IMR-90 (cell line): ENCODE data around the gene CT47C1. TPM values are rescaled to one million over a fixed set of nuclear protein-coding genes. Genes with fewer than 3 reads are reported as not detected.

ENCODE experiments used
- ATAC-seq: fragments of 200-7000 bp; cut with Tn5 transposase; 2 replicates; pipeline ENCODE4 v1.9.1; 2020; ENCODE audit warnings: low read depth, mild to moderate bottlenecking, moderate library complexity
- BruUV-seq: library from RNA; stranded (reverse); fragments of 400-500 nt; replicated peaks from 2 replicates; lab custom pipeline; 2021; lab: Mats Ljungman, UMichigan
- CTCF ChIA-PET: fragments of 300-600 bp; formaldehyde crosslinking; extraction: SDS; loops from one replicate; lab custom pipeline; 2021; ENCODE audit warnings: antibody characterized with exemption; lab: Yijun Ruan, JAX
- POLR2A ChIA-PET: fragments of 300-600 bp; sonication (Branson Sonifier 250); formaldehyde crosslinking; loops from one replicate; lab custom pipeline; 2022; ENCODE audit warnings: antibody characterized with exemption; ENCODE audit not compliant: unreplicated experiment; lab: Charles Lee
- DNase-seq: peaks from one replicate; pipeline ENCODE4 v3.0.0; 2013
- H2AFZ ChIP-seq: replicated peaks from 2 replicates; pipeline ENCODE3; 2013; ENCODE audit warnings: low read length, mild to moderate bottlenecking; ENCODE audit not compliant: poor library complexity
- H2AK5ac ChIP-seq: 2 replicates; pipeline ENCODE4 v1.6.1; 2013; ENCODE audit warnings: low read depth, low read length, inconsistent platforms
- H2AK9ac ChIP-seq: replicated peaks from 2 replicates; pipeline ENCODE3; 2013; ENCODE audit warnings: mild to moderate bottlenecking, low read depth, low read length, moderate library complexity; ENCODE audit not compliant: poor library complexity
- H2BK120ac ChIP-seq: 2 replicates; pipeline ENCODE4 v1.6.1; 2013; ENCODE audit warnings: low read depth, low read length, inconsistent platforms
- H2BK15ac ChIP-seq: 3 replicates; pipeline ENCODE4 v1.6.1; 2013; ENCODE audit warnings: low read depth, low read length, inconsistent platforms
- H2BK20ac ChIP-seq: 2 replicates; pipeline ENCODE4 v1.6.1; 2013; ENCODE audit warnings: low read depth, mild to moderate bottlenecking, inconsistent platforms, low read length, moderate library complexity
- H2BK5ac ChIP-seq: 2 replicates; pipeline ENCODE4 v1.6.1; 2013; ENCODE audit warnings: mild to moderate bottlenecking, low read depth, low read length, inconsistent platforms; ENCODE audit not compliant: poor library complexity, severe bottlenecking
- H3K14ac ChIP-seq: replicated peaks from 2 replicates; pipeline ENCODE4 v1.6.1; 2013; ENCODE audit warnings: low read depth, low read length, inconsistent platforms
- H3K18ac ChIP-seq: 2 replicates; pipeline ENCODE4 v1.6.1; 2013; ENCODE audit warnings: low read depth, low read length, control low read depth
- H3K23ac ChIP-seq: 2 replicates; pipeline ENCODE4 v1.6.1; 2013; ENCODE audit warnings: low read depth, low read length, inconsistent platforms
- H3K27ac ChIP-seq: 2 replicates; pipeline ENCODE4 v1.5.1; 2013; ENCODE audit warnings: mild to moderate bottlenecking, control low read depth, low read length; ENCODE audit not compliant: insufficient read depth
- H3K27me3 ChIP-seq: 2 replicates; pipeline ENCODE4 v1.6.1; 2013; ENCODE audit warnings: low read length; ENCODE audit not compliant: control insufficient read depth, insufficient read depth
- H3K36me3 ChIP-seq: 2 replicates; pipeline ENCODE4 v1.6.1; 2013; ENCODE audit warnings: low read length, mixed read lengths; ENCODE audit not compliant: control insufficient read depth, insufficient read depth
- H3K4ac ChIP-seq: 2 replicates; pipeline ENCODE4 v1.6.1; 2013; ENCODE audit warnings: low read depth, low read length, inconsistent platforms
- H3K4me1 ChIP-seq: 2 replicates; pipeline ENCODE4 v1.6.1; 2013; ENCODE audit warnings: low read length, mixed read lengths; ENCODE audit not compliant: control insufficient read depth, insufficient read depth
- H3K4me2 ChIP-seq: 2 replicates; pipeline ENCODE4 v1.6.1; 2013; ENCODE audit warnings: low read depth, mild to moderate bottlenecking, control low read depth, low read length, moderate library complexity
- H3K4me3 ChIP-seq: 2 replicates; pipeline ENCODE4 v1.5.1; 2013; ENCODE audit warnings: low read depth, mild to moderate bottlenecking, control low read depth, low read length, moderate library complexity; ENCODE audit not compliant: insufficient read depth
- H3K56ac ChIP-seq: 2 replicates; pipeline ENCODE4 v1.6.1; 2013; ENCODE audit warnings: low read length, inconsistent platforms; ENCODE audit not compliant: insufficient read depth; ENCODE audit errors: extremely low read depth
- H3K79me1 ChIP-seq, 2 experiments: 2 replicates each; pipeline ENCODE4 v1.6.1; 2013; ENCODE audit warnings: low read length in 2 of 2, inconsistent platforms in 1 of 2, low read depth in 1 of 2
- H3K9ac ChIP-seq: 2 replicates; pipeline ENCODE4 v1.6.1; 2013; ENCODE audit warnings: low read depth, low read length, control low read depth
- H3K9me1 ChIP-seq: 2 replicates; pipeline ENCODE4 v1.6.1; 2013; ENCODE audit warnings: low read length, inconsistent platforms; ENCODE audit not compliant: insufficient read depth
- H3K9me3 ChIP-seq: 2 replicates; pipeline ENCODE4 v1.6.1; 2013; ENCODE audit warnings: low read length; ENCODE audit not compliant: control insufficient read depth, insufficient read depth
- H4K20me1 ChIP-seq: 2 replicates; pipeline ENCODE4 v1.6.1; 2013; ENCODE audit warnings: low read length, inconsistent platforms; ENCODE audit not compliant: insufficient read depth
- H4K5ac ChIP-seq: 2 replicates; pipeline ENCODE4 v1.6.1; 2013; ENCODE audit warnings: mild to moderate bottlenecking, low read depth, low read length, control low read depth
- H4K8ac ChIP-seq, 2 experiments: 2 replicates each; pipeline ENCODE4 v1.6.1; 2013; ENCODE audit warnings: low read depth in 2 of 2, low read length in 2 of 2, control low read depth in 1 of 2, inconsistent platforms in 1 of 2
- H4K91ac ChIP-seq: 2 replicates; pipeline ENCODE4 v1.6.1; 2013; ENCODE audit warnings: low read depth, low read length, inconsistent platforms; ENCODE audit not compliant: insufficient read depth
- BHLHE40 ChIP-seq: fragments of 150-350 bp; IDR thresholded peaks from 2 replicates; pipeline ENCODE4 v1.6.1; 2016; ENCODE audit warnings: mild to moderate bottlenecking, low read depth, low read length
- CEBPB ChIP-seq: IDR thresholded peaks from 2 replicates; pipeline ENCODE4 v1.6.1; 2012; ENCODE audit warnings: low read depth, low read length, improper control_type of control experiment
- CHD1 ChIP-seq: IDR thresholded peaks from 2 replicates; pipeline ENCODE4 v1.6.1; 2012; ENCODE audit warnings: low read depth, low read length, improper control_type of control experiment
- FOS ChIP-seq: fragments of 150-350 bp; IDR thresholded peaks from 2 replicates; pipeline ENCODE4 v1.6.1; 2016; ENCODE audit warnings: low read depth, low read length
- MAFK ChIP-seq: IDR thresholded peaks from 2 replicates; pipeline ENCODE4 v1.6.1; 2012; ENCODE audit warnings: low read depth, low read length, improper control_type of control experiment
- MAZ ChIP-seq: IDR thresholded peaks from 2 replicates; pipeline ENCODE4 v1.6.1; 2012; ENCODE audit warnings: low read depth, mild to moderate bottlenecking, low read length, improper control_type of control experiment, moderate library complexity, borderline replicate concordance
- MXI1 ChIP-seq: IDR thresholded peaks from 2 replicates; pipeline ENCODE4 v1.6.1; 2012; ENCODE audit warnings: low read depth, mild to moderate bottlenecking, low read length, moderate library complexity, borderline replicate concordance
- NFE2L2 ChIP-seq: fragments of 150-350 bp; IDR thresholded peaks from 2 replicates; pipeline ENCODE4 v1.6.1; 2016; ENCODE audit warnings: low read depth, mild to moderate bottlenecking, low read length
- POLR2A ChIP-seq: IDR thresholded peaks from 2 replicates; pipeline ENCODE4 v1.6.1; 2012; ENCODE audit warnings: mild to moderate bottlenecking, low read depth, low read length
- RCOR1 ChIP-seq: IDR thresholded peaks from 2 replicates; pipeline ENCODE4 v1.6.1; 2012; ENCODE audit warnings: mild to moderate bottlenecking, low read length, improper control_type of control experiment; ENCODE audit not compliant: insufficient replicate concordance
- RFX5 ChIP-seq: IDR thresholded peaks from 2 replicates; pipeline ENCODE4 v1.8.0; 2012; ENCODE audit warnings: low read depth, mild to moderate bottlenecking, low read length, moderate library complexity
- dilution Hi-C: fragments of 300-500 bp; cut with HindIII; formaldehyde crosslinking; loops from one replicate; pipeline ENCODE4 v1.14.3; 2018; ENCODE audit warnings: low sequenced_read_pairs; ENCODE audit not compliant: unreplicated experiment
- in situ Hi-C: fragments of 300-500 bp; cut with MboI; formaldehyde crosslinking; loops from 3 replicates; pipeline ENCODE4 v1.14.3; 2019; ENCODE audit warnings: low sequenced_read_pairs, inconsistent platforms, mixed read lengths
- intact Hi-C: fragments of 100-400 bp; cut with micrococcal nuclease; formaldehyde crosslinking; loops from 2 replicates; pipeline ENCODE4 v1.10.0; 2022
- polyA plus RNA-seq, 3 experiments: library from polyadenylated mRNA; depleted of rRNA; stranded (reverse); fragments of >200 nt; gene quantifications; 2 replicates each; pipeline ENCODE4 v1.2.3, GENCODE V29; 2012; ENCODE audit warnings: low replicate concordance in 1 of 3
- total RNA-seq: library from RNA; depleted of rRNA; stranded (reverse); fragments of >200 nt; gene quantifications from 2 replicates; pipeline ENCODE4 v1.2.3, GENCODE V29; 2012
- TF ChIP-seq, protein P1 (sequence below): fragments of 150-350 bp; IDR thresholded peaks from 2 replicates; pipeline ENCODE4 v1.6.1; 2017; ENCODE audit warnings: mild to moderate bottlenecking, antibody characterized with exemption, low read length, low read depth
- TF ChIP-seq, protein P2 (sequence below): fragments of 150-350 bp; IDR thresholded peaks from 2 replicates; pipeline ENCODE4 v1.6.1; 2016; ENCODE audit warnings: low read depth, mild to moderate bottlenecking, low read length, moderate library complexity, borderline replicate concordance
- TF ChIP-seq, protein P3 (sequence below): conservative IDR thresholded peaks from 2 replicates; pipeline ENCODE4 v1.5.1; 2012; ENCODE audit warnings: mild to moderate bottlenecking, low read depth, low read length, improper control_type of control experiment

The CT47C1 gene
- total and polyA plus RNA-seq, 2 of the 4 experiments (the other 2 are of a cell fraction), result not detected

DNA sequence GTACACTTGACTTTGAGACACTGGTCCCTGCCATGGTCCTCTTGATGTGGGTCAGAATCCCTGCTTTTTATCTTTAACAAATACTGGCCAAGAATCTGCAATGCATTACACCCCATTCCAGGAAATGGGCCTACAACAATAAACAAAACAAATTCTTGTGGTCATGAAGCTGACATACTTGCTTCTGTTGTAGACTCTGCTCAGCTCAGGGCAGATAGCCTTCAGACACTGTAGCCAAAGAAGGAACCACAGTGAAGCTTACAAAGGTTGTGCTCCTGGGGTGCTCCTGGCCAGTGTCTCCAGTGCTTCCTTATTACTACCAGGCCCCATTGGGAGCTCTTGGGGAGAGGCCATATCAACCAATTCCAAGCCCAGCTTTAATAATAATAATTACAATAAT lies 33.0 kb downstream of the CT47C1 start:
- CTCF ChIA-PET, result no interaction called here
- ATAC-seq, result no peak
- no peak overlapping the region for H3K4ac ChIP-seq

More for the DNA sequence above, 33.0 kb downstream of the CT47C1 start:
- DNase-seq, result peak; percentile 19
- Histone ChIP-seq H3K4me2 (no peak overlapping the region), H2AK5ac (no peak overlapping the region), H3K23ac (no peak overlapping the region), H3K36me3 (no peaks in the 10 kb centered on the region), H4K20me1 (no peaks in the 10 kb centered on the region), H3K4me3 (no peak overlapping the region), H3K56ac (no peak overlapping the region), H2AK9ac (no peak overlapping the region), H2BK15ac (no peak overlapping the region), H3K14ac (no peak overlapping the region), H3K4me1 (no peaks in the 10 kb centered on the region), H3K9me1 (no peaks in the 10 kb centered on the region), H2BK5ac (no peak overlapping the region), H2BK20ac (no peak overlapping the region), H3K18ac (no peak overlapping the region), H2BK120ac (no peak overlapping the region), H4K8ac (no peak overlapping the region), H3K79me1 (no peaks in the 10 kb centered on the region), H3K27me3 (peaks cover 7% of the 10 kb centered on the region), H3K9me3 (no peaks in the 10 kb centered on the region), H2AFZ (no peak overlapping the region), H4K5ac (no peak overlapping the region), H3K9ac (no peak overlapping the region), H4K91ac (no peak overlapping the region), H3K27ac (no peak overlapping the region)
- POLR2A ChIA-PET, result no interaction called here
- intact Hi-C loops, result no loop called here
- TF ChIP-seq RCOR1 (no peak), RFX5 (no peak), BHLHE40 (no peak), CHD1 (no peak), MAFK (no peak), MAZ (no peak), CEBPB (no peak), FOS (no peak), POLR2A (no peak), NFE2L2 (no peak), MXI1 (no peak)
- TF ChIP-seq, protein P1, sequence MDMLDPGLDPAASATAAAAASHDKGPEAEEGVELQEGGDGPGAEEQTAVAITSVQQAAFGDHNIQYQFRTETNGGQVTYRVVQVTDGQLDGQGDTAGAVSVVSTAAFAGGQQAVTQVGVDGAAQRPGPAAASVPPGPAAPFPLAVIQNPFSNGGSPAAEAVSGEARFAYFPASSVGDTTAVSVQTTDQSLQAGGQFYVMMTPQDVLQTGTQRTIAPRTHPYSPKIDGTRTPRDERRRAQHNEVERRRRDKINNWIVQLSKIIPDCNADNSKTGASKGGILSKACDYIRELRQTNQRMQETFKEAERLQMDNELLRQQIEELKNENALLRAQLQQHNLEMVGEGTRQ, result no peak
- TF ChIP-seq, protein P2, sequence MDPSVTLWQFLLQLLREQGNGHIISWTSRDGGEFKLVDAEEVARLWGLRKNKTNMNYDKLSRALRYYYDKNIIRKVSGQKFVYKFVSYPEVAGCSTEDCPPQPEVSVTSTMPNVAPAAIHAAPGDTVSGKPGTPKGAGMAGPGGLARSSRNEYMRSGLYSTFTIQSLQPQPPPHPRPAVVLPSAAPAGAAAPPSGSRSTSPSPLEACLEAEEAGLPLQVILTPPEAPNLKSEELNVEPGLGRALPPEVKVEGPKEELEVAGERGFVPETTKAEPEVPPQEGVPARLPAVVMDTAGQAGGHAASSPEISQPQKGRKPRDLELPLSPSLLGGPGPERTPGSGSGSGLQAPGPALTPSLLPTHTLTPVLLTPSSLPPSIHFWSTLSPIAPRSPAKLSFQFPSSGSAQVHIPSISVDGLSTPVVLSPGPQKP, result no peak
- TF ChIP-seq, protein P3, sequence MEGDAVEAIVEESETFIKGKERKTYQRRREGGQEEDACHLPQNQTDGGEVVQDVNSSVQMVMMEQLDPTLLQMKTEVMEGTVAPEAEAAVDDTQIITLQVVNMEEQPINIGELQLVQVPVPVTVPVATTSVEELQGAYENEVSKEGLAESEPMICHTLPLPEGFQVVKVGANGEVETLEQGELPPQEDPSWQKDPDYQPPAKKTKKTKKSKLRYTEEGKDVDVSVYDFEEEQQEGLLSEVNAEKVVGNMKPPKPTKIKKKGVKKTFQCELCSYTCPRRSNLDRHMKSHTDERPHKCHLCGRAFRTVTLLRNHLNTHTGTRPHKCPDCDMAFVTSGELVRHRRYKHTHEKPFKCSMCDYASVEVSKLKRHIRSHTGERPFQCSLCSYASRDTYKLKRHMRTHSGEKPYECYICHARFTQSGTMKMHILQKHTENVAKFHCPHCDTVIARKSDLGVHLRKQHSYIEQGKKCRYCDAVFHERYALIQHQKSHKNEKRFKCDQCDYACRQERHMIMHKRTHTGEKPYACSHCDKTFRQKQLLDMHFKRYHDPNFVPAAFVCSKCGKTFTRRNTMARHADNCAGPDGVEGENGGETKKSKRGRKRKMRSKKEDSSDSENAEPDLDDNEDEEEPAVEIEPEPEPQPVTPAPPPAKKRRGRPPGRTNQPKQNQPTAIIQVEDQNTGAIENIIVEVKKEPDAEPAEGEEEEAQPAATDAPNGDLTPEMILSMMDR, result no peak
- dilution Hi-C loops, result no loop called here
- in situ Hi-C loops, result no loop called here
- BruUV-seq, result no TSS peak
